ENCODE results near the gene KRTAP9-7. TPM values are rescaled to one million over a fixed set of nuclear protein-coding genes. Genes with fewer than 3 reads are reported as not detected.
"Not testable (repeated sequence)": the region's sequence is repeated elsewhere in the genome, so short reads cannot be mapped to it uniquely, and the experiment has no call there.

Gene KRTAP9-7
- total RNA-seq, 1 experiment from 2014 or later: not detected

DNA sequence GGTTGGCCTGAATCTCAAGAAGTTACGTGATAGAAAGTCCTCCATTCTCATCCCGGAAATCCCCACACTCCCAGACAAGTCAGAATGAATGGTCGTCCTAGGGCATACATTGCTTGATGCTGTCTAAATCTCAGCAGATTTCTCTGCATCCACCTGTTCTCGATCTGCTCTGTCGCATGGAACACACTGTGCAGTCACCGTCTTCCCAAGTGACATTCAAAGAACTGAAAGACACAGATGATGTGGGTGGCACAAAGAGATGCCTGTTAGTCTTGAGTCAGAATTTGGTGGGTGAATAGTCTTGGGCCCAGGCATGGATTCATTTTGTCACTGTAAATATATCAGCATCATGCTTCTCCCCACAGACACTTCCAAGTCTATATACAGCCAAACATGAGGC lies 43.8 kb upstream of the KRTAP9-7 start:
- Histone ChIP-seq H4K20me1 (ENCODE audit: control insufficient read depth, insufficient read depth, insufficient read length) (no peaks in the 10 kb centered on the region), H4K91ac (ENCODE audit: insufficient read length, low read depth, low read length) (no peak overlapping the region), H3K79me2 (ENCODE audit: insufficient read depth, low read length) (no peaks in the 10 kb centered on the region), H2BK20ac (ENCODE audit: low read depth, low read length, poor library complexity, severe bottlenecking) (no peak overlapping the region), H3K56ac (ENCODE audit: insufficient read length, low read depth, low read length) (no peak overlapping the region), H2AFZ (ENCODE audit: low read length) (no peak overlapping the region), H3K9me3 (ENCODE audit: control insufficient read depth, low read depth, low read length) (no peaks in the 10 kb centered on the region), H4K5ac (ENCODE audit: insufficient read length, low read depth, low read length) (no peak overlapping the region), H3K4ac (ENCODE audit: low read depth, low read length) (no peak overlapping the region), H3K23me2 (ENCODE audit: insufficient read length, low read depth, low read length, poor library complexity, severe bottlenecking) (no peaks in the 10 kb centered on the region), H2BK120ac (ENCODE audit: low read depth, low read length, poor library complexity, severe bottlenecking) (no peak overlapping the region), H2BK5ac (ENCODE audit: insufficient read length, low read length) (no peak overlapping the region), H3K4me2 (ENCODE audit: insufficient read depth, insufficient read length, low read length) (no peak overlapping the region), H3K4me1 (ENCODE audit: insufficient read depth, low read length) (no peaks in the 10 kb centered on the region), H3K27ac (ENCODE audit: insufficient read length, low read depth, low read length) (no peak overlapping the region), H3T11ph (ENCODE audit: low read length) (no peak overlapping the region), H4K8ac (replicated peaks; ENCODE audit: insufficient read length, low read depth, low read length) (no peak overlapping the region), H3K14ac (ENCODE audit: insufficient read depth, low read length) (no peak overlapping the region), H2BK15ac (ENCODE audit: low read depth, low read length) (no peak overlapping the region), H3K27me3 (ENCODE audit: insufficient read depth, low read length) (no peaks in the 10 kb centered on the region), H3K9ac (ENCODE audit: extremely low read depth, insufficient read length, low read length) (no peak overlapping the region), H3K23ac (ENCODE audit: insufficient read length, low read depth, low read length) (no peak overlapping the region), H2BK12ac (ENCODE audit: insufficient read length, low read depth, low read length) (no peak overlapping the region), H3K18ac (ENCODE audit: insufficient read length, low read depth, low read length) (no peak overlapping the region), H3K79me1 (ENCODE audit: insufficient read depth, low read depth, low read length, poor library complexity, severe bottlenecking) (no peaks in the 10 kb centered on the region), H2AK5ac (ENCODE audit: insufficient read length, low read length) (no peak overlapping the region)
- Mint-ChIP-seq H3K27ac (no peak overlapping the region), H3K9me3 (no peaks in the 10 kb centered on the region; a peak in 1 of 5 replicates), H3K27me3 (ENCODE audit: low read depth) (peaks cover 5% of the 10 kb centered on the region), H3K4me3 (no peak overlapping the region), H3K4me1 (peaks cover 3 to 7% of the 10 kb centered on the region in 2 experiments; a peak in 2 of 4 replicates), H3K36me3 (ENCODE audit: insufficient read depth in 1 of 3, low read depth in 3 of 3) (no peaks in the 10 kb centered on the region)
- DNase-seq: no peak
- TF ChIP-seq, protein P1, sequence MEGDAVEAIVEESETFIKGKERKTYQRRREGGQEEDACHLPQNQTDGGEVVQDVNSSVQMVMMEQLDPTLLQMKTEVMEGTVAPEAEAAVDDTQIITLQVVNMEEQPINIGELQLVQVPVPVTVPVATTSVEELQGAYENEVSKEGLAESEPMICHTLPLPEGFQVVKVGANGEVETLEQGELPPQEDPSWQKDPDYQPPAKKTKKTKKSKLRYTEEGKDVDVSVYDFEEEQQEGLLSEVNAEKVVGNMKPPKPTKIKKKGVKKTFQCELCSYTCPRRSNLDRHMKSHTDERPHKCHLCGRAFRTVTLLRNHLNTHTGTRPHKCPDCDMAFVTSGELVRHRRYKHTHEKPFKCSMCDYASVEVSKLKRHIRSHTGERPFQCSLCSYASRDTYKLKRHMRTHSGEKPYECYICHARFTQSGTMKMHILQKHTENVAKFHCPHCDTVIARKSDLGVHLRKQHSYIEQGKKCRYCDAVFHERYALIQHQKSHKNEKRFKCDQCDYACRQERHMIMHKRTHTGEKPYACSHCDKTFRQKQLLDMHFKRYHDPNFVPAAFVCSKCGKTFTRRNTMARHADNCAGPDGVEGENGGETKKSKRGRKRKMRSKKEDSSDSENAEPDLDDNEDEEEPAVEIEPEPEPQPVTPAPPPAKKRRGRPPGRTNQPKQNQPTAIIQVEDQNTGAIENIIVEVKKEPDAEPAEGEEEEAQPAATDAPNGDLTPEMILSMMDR (conservative IDR thresholded peaks at IDR 0.05): no peak
- no CpG with 5 or more reads among the region's 6 CpGs for WGBS (ENCODE audit: extremely low coverage, insufficient read length, low lambda C conversion rate)

- H3K4me1 Mint-ChIP-seq; H3K9ac ChIP-seq (ENCODE audit: extremely low read depth, insufficient read length, low read length); H4K5ac ChIP-seq (ENCODE audit: insufficient read length, low read depth, low read length); H2AFZ ChIP-seq (ENCODE audit: low read length); H3K79me1 ChIP-seq (ENCODE audit: insufficient read depth, low read depth, low read length, poor library complexity, severe bottlenecking); H3K9me3 Mint-ChIP-seq; H3K23ac ChIP-seq (ENCODE audit: insufficient read length, low read depth, low read length); H3K56ac ChIP-seq (ENCODE audit: insufficient read length, low read depth, low read length); H3K4me1 ChIP-seq (ENCODE audit: insufficient read depth, low read length); H4K8ac ChIP-seq (replicated peaks; ENCODE audit: insufficient read length, low read depth, low read length); H3K27me3 Mint-ChIP-seq (ENCODE audit: low read depth); H3K36me3 Mint-ChIP-seq (ENCODE audit: insufficient read depth in 1 of 3, low read depth in 3 of 3); H3K27me3 ChIP-seq (ENCODE audit: insufficient read depth, low read length); H2BK15ac ChIP-seq (ENCODE audit: low read depth, low read length); H3K4me2 ChIP-seq (ENCODE audit: insufficient read depth, insufficient read length, low read length); H3K27ac ChIP-seq (ENCODE audit: insufficient read length, low read depth, low read length); H4K91ac ChIP-seq (ENCODE audit: insufficient read length, low read depth, low read length); H2BK5ac ChIP-seq (ENCODE audit: insufficient read length, low read length); H3K23me2 ChIP-seq (ENCODE audit: insufficient read length, low read depth, low read length, poor library complexity, severe bottlenecking); H3K4ac ChIP-seq (ENCODE audit: low read depth, low read length); H3K9me3 ChIP-seq (ENCODE audit: control insufficient read depth, low read depth, low read length); H3K27ac Mint-ChIP-seq; H2BK20ac ChIP-seq (ENCODE audit: low read depth, low read length, poor library complexity, severe bottlenecking); DNase-seq; H4K20me1 ChIP-seq (ENCODE audit: control insufficient read depth, insufficient read depth, insufficient read length); H3K4me3 Mint-ChIP-seq; H2AK5ac ChIP-seq (ENCODE audit: insufficient read length, low read length); H3K18ac ChIP-seq (ENCODE audit: insufficient read length, low read depth, low read length); H2BK120ac ChIP-seq (ENCODE audit: low read depth, low read length, poor library complexity, severe bottlenecking); H3K79me2 ChIP-seq (ENCODE audit: insufficient read depth, low read length); H2BK12ac ChIP-seq (ENCODE audit: insufficient read length, low read depth, low read length); H3K14ac ChIP-seq (ENCODE audit: insufficient read depth, low read length); H3T11ph ChIP-seq (ENCODE audit: low read length): not testable (repeated sequence)
- no CpG with 5 or more reads among the region's 1 CpG for WGBS (ENCODE audit: extremely low coverage, insufficient read length, low lambda C conversion rate)
Measured at GRCh38 chr17:41232399-41233105, 42.9 kb upstream of the KRTAP9-7 start, which contains the start of gene KRTAP9-3. Gene KRTAP9-3 (plus strand): TSS chr17:41232449. CDS start chr17:41232502, 53 bp downstream.

Measured in H9 (cell line).